Central memory CD4-positive, alpha-beta T cell (primary cell): ENCODE data around the gene ZNF611.
"Not testable (repeated sequence)": the region's sequence is repeated elsewhere in the genome, so short reads cannot be mapped to it uniquely, and the experiment has no call there.

Source experiments
- DNase-seq: peaks from one replicate; pipeline ENCODE4 v3.0.0; 2022

Gene ZNF611

DNA sequence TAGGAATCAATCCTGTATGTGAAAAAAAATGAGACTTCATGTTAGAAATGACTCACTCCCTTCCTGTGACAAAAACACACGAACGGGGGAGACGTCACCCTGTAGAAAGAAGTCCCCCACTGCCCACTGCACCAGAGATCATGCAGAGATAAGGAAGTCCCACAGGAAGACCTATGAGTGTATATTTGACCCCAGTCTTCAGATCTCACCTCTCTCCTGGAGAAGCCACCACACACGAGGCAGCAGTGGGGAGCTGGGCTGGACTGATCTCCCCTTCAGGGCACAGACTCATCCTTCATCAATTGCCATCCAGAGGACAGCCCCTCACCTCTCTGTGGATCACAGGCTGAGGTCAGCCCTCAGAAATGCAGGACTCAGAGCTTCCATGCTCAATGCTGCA lies 18.9 kb downstream of the ZNF611 start:
- not testable (repeated sequence) for DNase-seq

DNA sequence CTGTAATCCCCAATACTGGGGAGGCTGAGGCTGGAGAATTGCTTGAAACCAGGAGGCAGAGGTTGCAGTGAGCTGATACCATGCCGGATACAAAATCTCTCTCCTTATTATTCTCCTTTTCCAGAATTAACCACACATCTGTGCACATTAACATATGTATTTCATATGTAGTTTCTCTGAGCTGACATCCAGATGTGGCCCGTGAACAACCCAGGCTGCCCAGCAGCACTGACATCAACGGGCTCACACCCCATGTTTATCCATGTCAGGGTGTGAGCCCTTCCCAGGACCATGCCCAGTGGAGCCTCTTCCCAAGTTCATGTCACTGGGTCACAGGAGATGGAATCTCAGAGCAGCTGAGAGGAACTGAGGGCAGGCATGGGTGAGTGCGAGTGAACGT lies 19.5 kb downstream of the ZNF611 start:
- not testable (repeated sequence) for DNase-seq

DNA sequence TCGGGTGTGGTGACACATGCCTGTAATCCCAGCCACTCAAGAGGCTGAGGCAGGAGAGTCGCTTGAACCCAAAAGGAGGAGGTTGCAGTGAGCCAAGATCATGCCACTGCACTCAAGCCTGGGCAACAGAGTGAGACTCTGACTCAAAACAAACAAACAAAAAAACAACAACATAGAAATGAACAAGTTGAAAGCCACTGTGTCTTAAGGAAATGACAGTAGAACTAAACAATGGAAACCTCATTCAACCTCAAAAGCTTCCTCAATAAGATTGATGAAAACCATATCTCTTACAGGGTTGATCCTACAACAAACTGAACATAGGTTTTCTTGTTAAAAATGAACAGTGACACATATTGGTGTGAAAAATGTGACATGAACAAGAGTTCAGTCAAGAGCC lies 21.8 kb downstream of the ZNF611 start:
- DNase-seq, result not testable (repeated sequence)

DNA sequence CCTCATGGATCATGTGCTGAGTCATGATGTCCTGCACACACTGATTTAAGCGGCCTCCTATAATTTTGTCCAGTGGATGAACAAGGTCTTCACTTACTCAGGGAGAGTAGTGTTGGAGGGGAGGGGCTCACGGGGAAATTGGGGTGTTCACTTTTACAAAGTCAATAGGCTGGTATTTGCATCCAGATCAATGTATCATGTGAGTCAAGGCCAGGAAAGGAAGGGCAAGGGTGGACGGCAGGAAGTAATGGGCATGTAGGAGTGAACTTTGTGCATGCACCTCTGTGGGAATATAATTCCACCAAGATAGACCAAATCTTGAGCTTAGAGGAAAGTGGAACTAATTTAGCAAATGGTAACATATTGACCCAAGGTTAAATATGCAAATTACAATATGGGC lies 23.2 kb downstream of the ZNF611 start:
- not testable (repeated sequence) for DNase-seq

DNA sequence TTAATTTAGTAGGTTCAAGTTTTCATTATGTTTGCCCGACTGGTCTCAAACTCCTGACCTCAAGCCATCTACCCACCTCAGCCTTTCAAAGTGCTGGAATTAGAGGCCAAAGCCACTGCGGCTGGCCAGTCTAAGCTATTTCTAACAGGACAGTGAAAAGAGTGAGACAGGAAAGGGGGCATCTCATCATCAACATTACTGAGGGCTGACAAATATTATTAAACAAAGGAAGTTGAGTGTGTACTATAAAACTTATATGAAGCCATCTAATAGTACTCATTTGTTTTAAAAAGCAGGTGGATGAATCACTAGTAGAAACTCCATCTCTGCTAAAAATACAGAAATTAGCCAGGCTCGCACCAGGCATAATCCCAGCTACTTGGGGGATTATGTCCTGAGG lies 24.3 kb downstream of the ZNF611 start:
- DNase-seq, result no peak

DNA sequence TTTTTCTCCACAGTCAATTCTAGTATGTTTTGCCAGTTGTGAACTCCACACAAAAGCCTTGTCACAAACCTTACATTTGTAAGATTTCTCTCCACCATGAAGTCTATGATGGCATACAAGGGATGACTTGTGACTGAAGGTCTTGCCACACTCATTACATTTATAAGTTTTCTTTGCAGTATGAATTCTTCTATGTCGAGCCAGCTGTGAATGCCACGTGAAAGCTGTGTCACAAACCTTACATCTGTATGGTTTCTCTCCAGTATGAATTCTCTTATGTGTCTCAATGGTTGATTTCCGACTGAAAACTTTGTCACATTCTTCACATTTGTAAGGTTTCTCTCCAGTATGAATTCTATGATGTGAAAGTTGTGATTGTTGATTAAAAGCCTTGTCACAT lies 29.2 kb downstream of the ZNF611 start:
- DNase-seq, result not testable (repeated sequence)

DNA sequence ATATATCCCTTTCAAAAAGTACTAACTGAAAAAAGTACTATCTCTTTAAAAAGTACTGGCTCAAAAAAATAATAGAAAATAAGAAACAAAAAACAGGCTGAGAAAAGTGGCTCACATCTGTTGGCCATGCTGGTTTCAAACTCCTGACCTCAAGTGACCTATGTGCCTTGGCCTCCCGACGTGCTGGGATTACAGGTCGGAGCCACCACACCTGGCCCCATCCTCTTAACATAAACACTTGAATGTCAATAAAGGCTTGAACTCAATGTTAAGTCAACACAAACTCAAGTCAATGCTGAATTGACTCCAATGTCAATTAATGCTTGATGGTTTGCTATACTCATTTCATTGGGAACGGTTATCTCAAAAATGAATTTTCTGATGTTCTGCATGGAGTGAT lies 30.9 kb downstream of the ZNF611 start:
- DNase-seq, result no peak

DNA sequence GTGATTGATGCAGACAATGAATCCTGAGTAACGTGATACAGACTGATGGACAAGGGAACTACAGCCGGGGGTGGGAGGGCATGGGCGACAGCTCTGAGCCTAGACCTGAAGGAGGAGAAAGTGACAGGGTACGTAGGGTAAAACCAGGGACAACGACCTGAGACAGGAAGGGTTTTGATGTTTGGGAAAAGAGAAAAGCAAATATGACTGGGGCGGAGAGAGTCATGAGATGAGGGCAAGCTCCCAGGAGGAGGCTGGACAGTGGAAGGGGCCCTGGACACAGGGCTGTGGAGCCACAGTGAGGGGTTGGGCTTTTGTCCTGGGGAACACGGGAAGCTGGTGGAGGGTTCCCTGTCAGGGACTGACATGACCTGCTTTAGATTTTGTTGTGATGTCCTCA lies 34.2 kb downstream of the ZNF611 start:
- no peak for DNase-seq

DNA sequence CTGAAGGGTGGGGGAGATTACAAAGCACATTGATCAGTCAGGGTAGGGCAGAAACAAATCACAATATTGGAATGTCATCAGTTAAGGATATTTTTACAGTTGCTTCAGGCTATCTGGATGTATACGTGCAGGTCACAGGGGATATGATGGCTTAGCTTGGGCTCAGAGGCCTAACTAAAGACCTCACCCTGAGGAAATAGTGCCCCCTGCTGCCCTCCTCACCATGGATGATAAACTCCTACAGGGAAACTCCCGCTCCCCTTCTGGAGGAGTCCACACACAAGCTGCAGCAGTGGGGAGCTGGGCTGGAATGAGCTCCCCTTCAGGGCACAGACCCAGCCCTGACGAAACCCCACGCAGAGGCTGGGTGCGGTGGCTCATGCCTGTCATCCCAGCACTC lies 35.3 kb downstream of the ZNF611 start:
- not testable (repeated sequence) for DNase-seq

DNA sequence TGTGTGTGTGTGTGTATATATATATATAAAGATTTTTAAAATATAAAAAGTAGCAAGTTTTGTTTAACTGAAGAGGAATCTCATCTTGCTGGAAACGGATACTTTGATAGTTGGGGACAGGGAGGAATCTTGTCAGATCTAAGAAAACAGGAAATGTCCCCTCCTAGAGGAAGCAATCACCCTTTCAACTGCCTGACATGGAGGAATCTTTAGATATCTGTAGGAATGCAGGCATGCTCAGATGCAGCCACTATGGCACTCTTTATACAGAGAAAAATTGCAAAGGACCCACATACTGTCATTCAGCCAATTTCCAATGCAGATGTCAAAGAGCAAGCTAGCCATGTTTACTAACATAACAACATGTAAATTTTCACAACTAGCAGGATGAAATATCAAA lies 38.8 kb downstream of the ZNF611 start:
- DNase-seq, result no peak

DNA sequence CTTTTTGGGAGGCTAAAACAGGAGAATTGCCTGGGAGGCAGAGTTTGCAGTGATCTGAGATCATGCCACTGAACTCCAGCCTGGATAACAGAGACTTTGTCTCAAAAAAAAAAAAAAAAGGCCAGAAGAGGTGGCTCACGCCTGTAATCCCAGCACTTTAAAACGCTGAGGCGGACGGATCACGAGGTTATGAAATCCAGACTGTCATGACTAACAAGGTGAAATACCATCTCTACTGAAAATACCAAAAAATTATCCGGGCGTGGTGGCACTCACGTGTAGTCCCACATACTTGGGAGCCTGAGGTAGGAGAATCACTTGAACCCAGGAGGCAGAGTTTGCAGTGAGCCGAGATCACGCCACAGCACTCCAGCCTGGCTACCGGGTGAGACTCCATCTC lies 39.9 kb downstream of the ZNF611 start:
- DNase-seq, result no peak

DNA sequence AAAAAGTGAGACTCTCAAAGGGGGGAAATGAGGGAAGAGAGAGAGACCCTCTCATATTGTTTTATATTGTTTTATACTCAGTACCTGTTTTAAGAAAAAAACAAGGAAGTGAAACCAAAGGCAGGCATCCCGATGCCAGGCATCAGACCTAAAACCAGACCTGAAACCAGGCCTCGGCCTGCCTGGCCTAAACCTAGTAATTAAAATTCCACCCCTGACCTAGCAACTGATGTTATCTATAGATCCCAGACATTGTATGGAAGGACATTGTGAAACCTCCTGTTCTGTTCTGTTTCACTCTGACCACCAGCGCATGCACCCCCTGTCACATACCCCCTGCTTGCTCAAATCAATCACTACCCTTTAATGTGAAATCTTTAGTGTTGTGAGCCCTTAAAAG lies 40.6 kb downstream of the ZNF611 start:
- DNase-seq, result not testable (repeated sequence)

DNA sequence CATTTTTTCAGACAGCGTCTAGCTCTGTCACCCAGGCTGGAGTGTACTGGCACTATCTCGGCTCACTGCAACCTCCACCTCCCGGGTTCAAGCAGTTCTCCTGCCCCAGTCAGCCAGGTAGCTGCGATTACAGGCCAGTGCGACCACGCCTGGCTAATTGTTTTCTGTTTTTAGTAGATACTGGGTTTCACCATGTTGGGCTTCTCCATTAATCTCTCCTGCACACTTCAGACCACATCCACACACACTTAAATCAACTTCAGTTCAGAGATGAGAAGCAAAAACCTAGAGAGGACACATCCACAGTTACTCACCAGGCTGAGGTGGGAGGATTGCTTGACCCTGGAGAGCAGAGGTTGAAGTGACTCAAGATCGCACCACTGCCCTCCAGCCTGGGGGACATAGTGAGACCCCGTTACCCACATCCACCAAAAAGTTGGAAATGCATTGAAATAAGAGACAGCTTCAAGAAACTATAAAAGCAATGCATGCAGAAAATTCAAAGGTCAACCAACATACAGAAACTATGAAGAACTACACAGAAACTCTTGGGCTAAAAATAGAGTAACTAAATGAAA lies 42.3 kb downstream of the ZNF611 start:
- no peak for DNase-seq

DNA sequence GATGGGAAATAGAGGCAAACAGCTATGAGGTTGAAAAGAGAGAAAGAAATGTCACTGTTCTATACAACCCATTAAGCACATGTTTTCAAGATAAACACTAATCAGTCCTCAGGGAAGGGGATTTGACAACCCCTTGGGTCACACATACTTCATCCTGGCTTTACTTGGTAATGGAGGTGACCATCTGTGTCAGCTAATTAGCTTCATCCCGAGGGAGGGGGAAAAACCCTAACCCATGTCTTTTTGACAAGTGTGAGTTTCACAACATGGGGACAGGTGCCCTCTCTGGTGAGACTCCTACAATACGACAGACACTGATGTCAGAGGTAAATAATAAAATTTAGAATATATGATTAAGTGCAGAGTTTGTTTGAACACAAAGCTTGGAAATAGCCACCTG lies 43.1 kb downstream of the ZNF611 start:
- no peak for DNase-seq

DNA sequence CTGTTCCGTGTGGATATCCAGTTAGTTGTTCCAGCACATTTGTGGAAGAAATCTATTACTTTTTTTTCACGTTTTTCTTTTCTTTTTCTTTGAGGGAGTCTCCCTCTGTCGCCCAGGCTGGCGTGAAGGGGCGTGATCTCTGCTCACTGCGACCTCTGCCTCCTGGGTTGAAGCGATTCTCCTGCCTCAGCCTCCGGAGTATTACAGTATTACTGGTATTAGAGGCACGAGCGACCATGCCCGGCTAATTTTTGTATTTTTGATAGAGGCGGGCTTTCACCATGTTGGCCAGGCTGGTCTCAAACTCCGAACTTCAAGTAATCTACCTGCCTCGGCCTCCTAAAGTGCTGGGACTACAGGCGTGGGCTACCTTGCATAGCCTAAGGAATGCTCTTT lies 43.6 kb downstream of the ZNF611 start:
- no peak for DNase-seq

DNA sequence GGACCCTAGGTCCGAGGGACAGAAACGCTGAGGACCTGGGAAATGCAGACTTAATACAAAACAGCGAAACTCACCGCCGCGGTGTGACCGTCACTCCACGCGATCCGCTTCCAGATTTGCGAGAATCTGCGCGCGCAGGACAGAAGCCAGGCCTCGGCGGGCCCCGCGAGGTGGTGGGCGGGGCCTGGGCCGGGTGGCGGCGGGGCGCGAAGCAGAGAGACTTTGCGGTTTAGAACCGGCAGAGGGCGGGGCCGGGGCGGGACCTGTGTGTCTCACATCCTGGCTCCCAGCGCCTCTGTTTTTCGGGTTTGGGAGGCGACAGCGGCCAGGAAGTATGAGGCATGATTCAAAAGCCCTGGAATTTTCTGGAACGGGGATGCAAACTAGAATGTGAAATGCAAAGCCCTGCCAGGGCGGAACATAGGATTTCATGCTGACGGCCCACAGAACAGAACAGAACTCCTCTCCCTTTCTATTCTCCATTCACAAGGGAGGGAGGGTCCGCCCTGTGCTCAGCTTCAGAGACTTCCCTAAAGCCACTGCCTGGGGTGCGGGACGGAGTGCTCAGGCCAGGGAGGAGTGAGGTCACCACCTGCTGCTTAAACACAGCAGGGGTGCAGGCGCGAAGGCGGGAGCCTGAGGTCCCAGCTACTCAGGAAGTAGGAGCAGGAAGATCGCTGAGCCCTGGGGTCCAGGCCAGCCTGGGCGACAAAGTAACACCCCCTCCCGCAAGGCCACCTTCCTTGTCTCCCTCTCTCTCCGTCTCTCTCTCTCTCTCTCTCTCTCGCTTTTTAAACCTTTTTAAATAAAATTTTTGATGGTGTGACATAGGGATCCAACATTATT lies 44.3 kb downstream of the ZNF611 start:
- DNase-seq, result peak; percentile 86

DNA sequence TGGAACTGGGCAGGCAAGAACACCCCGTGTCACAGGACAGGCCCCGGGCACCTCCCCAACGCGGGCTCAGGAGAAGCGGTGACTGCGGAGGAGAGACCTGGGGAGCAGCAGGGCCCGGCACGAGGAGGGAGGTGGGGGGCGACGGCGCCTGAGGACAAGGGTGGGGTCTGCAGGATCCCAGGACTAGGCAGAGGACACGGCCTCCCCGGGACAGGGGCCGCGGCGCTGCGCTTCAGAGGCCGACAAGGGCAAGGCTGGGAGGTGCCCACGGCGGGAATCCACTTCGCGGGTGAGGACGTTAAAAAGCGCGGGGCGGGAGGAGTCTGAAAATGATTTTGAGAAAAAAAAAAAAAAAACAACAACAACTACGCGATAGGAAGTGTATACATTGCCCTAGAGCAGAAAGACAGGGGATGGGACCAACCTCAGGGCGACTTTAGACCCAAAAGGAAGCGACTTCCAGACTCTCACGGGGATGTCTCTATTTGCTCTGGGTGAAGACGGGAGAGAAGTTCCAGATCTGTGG lies 44.9 kb downstream of the ZNF611 start:
- no peak for DNase-seq

DNA sequence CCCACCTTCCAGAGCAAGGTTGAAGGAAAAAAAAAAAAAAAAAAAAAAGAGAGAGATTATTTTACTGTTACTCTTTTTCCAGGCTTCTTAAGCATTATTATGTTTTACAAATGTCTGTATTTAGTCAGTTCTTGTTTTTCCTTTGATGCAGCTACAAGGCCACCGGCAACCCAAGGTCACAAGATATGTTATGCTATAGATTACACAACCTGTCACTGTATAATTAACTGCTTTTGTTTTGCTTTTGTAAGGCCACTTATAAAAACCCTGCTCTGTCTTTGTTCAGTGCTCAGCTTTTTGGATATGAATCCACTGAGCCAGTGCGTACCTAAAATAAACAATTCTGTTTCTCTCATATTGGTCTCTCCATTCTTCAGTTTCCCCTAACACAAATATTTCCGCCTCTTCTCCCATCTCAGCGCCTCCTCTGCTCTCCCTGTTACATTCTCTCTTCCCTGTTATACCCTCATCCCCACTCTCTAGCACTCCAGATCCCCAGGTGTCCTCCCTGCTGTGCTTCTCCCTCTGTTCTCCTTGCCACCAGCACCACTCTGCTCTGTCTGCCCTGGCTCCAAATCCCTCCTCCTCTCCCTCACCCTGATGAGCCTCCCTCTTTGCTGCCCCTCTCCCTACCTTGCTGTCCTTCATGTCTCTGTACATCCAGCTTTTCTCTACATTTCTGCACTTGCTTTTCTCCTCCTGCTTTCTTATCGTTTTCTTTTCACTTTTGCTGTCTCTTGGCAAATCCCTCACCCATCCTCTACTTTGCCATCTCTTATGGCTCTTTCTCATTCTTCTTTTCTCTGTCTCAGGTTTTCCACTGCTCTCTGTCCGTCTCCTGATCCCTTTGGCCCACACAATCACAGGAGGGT lies 45.7 kb downstream of the ZNF611 start:
- not testable (repeated sequence) for DNase-seq

DNA sequence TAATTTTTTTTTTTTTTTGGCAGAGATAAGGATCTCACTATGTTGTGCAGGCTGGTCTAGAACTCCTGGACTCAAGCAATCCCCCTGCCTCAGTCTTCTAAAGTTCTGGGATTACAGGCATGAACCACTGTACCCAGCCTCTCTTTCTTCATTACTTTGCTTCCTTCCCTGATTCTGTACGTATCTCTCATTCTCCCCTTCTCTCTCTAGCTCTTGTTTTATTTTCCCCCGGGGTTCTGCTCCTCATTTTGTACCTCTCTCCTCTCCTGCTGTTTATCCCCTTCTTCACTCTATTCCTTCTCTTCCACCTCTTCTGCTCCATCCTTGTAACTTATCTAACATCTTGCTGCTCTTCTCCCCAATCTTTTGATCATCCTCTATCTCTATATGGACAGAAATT lies 46.5 kb downstream of the ZNF611 start:
- DNase-seq, result no peak

DNA sequence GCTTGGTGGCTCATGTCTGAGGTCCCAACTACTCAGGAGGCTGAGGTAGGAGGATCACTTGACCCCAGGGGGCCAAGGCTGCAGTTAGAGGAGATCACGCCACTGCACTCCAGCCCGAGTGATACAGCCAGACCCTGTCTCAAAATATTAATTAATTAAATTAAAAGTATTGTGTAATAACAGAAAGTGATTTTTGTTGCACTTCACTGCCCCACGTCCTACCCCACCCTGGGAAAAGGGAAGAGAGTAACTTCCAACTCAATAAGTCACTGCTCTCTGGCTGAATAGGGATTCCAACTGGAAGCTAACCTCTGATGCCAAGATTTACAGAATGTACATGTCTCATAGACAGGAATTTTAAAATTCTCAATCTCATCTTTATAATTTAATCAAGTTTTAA lies 47.2 kb downstream of the ZNF611 start:
- DNase-seq, result no peak

DNA sequence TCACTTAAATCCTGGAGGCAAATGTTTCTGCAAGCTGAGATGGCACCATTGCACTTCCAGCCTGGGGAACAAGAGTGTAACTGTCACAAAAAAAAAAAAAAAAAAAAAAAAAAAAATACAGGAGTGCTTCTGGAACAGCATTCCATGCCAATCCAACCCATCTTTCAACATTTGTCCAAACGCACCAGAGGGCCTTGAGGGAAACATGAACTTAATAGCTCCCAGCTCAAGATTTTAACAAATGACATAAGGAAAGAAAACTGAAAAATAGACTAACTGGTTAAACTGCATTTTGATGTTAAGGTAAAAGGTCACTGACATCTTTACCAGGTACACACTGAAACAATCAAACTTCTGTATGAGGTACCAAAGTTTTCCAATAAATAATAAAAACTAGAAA lies 49.0 kb downstream of the ZNF611 start:
- DNase-seq, result no peak

DNA sequence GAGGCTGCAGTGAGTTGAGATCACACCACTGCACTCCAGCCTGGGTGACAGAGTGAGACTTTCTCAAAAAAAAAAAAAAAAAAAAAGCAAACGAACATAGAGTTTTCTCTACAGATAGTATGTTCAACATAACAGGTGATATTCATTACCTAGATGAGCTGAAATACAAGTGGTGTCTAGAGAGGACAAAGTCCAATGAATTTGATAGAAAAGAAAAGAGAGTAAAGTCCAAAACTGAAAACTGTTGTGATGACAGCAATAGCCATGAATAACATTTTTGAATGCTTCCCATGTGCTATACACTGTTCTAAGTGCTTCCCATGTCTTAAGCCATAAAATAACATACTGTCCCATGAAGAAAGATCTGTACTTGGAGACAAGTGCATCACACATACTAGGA lies 53.6 kb downstream of the ZNF611 start:
- not testable (repeated sequence) for DNase-seq

DNA sequence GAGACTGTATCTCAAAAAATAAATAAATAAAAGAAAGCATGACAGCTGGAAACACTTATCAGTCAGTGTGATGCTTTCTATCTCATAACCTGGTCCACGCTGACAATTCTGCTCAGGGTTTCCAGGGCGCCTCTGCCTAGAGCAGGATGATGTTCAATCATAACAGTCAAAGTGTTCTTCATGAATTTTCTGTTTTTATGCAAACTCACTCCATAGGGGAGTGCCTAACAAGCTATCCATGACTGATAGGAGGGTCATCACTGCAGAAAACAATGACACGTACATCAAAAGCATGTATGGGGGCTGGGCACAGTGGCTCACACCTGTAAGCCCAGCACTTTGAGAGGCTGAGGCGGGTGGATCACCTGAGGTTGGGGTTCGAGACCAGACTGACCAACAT lies 55.2 kb downstream of the ZNF611 start:
- no peak for DNase-seq
